HepG2 (cell line): ENCODE measurements around the gene PDIA6. TPM values are rescaled to one million over a fixed set of nuclear protein-coding genes. Genes with fewer than 3 reads are reported as not detected.
A peak's percentile ranks its signal among the peaks of the same experiment; 100 is the strongest.

Experiments
- ATAC-seq: fragments of 200-7000 bp; cut with Tn5 transposase; 3 replicates; pipeline ENCODE4 v1.9.1; 2020; ENCODE audit warnings: mild to moderate bottlenecking, moderate library complexity
- BruUV-seq: library from RNA; stranded (reverse); fragments of 400-500 nt; replicated peaks from 2 replicates; lab custom pipeline; 2021; lab: Mats Ljungman, UMichigan
- CTCF ChIA-PET: fragments of 300-600 bp; formaldehyde crosslinking; extraction: SDS; loops from one replicate; lab custom pipeline; 2021; ENCODE audit warnings: low total read pairs, inconsistent platforms, low intra/inter-chr PET ratio; lab: Yijun Ruan, JAX
- POLR2A ChIA-PET: fragments of 350-600 bp; sonication (Branson Sonifier 250); formaldehyde crosslinking; loops from one replicate; lab custom pipeline; 2020; ENCODE audit warnings: antibody characterized with exemption, inconsistent platforms; lab: Yijun Ruan, JAX
- DNase-seq: peaks from one replicate; pipeline ENCODE4 v3.0.0-alpha.2; 2015; ENCODE audit warnings: low spot score
- FAIRE-seq: peaks from 3 replicates; lab custom pipeline; 2011; peaks lifted over from hg19 to GRCh38; lab: Jason Lieb, UNC
- H2AFZ ChIP-seq: one replicate; pipeline ENCODE4 v1.6.1; 2011; ENCODE audit warnings: low read length, inconsistent platforms
- H3K27ac ChIP-seq: fragments of 300-600 bp; 3 replicates; pipeline ENCODE4 v1.8.0; 2011; ENCODE audit warnings: mixed run types, mild to moderate bottlenecking, mixed read lengths, low read length, inconsistent platforms; ENCODE audit not compliant: insufficient read depth; ENCODE audit errors: extremely low read length
- H3K27me3 ChIP-seq, 2 experiments: fragments of 200-600 bp in 1 of 2; 2 replicates in 1 of 2; 3 replicates in 1 of 2; pipeline versions ENCODE4 v1.6.0 to v1.8.0; 2011; ENCODE audit warnings: low read length in 2 of 2, mild to moderate bottlenecking in 2 of 2, moderate library complexity in 2 of 2, inconsistent platforms in 1 of 2; ENCODE audit not compliant: insufficient read depth in 2 of 2, control insufficient read depth in 1 of 2
- H3K36me3 ChIP-seq, 2 experiments: fragments of 200-600 bp in 1 of 2; replicated peaks in 1 of 2; 2 replicates in 1 of 2; 3 replicates in 1 of 2; pipeline versions ENCODE4 v1.5.1 to v1.8.0; 2011; ENCODE audit warnings: low read length in 2 of 2, inconsistent platforms in 1 of 2; ENCODE audit not compliant: insufficient read depth in 2 of 2, control insufficient read depth in 1 of 2
- H3K4me1 ChIP-seq: 2 replicates; pipeline ENCODE4 v1.5.1; 2012; ENCODE audit warnings: low read length, inconsistent platforms; ENCODE audit not compliant: insufficient read depth
- H3K4me2 ChIP-seq: 2 replicates; pipeline ENCODE4 v1.6.0; 2011; ENCODE audit warnings: low read depth, low read length, inconsistent platforms
- H3K4me3 ChIP-seq, 3 experiments: fragments of 200-600 bp in 1 of 3; sonication (generic), shearing (Covaris generic) in 1 of 3; replicated peaks in 1 of 3; 2 replicates each; pipeline ENCODE4 v1.5.1; 2011 to 2016; ENCODE audit warnings: low read length in 3 of 3, inconsistent platforms in 2 of 3, low read depth in 2 of 3, mild to moderate bottlenecking in 2 of 3, control low read depth in 1 of 3, mixed read lengths in 1 of 3; ENCODE audit not compliant: insufficient read depth in 1 of 3
- H3K79me2 ChIP-seq: one replicate; pipeline ENCODE4 v1.6.1; 2011; ENCODE audit warnings: low read length, inconsistent platforms; ENCODE audit not compliant: insufficient read depth
- H3K9ac ChIP-seq: 2 replicates; pipeline ENCODE4 v1.6.0; 2011; ENCODE audit warnings: mild to moderate bottlenecking, low read depth, low read length, inconsistent platforms; ENCODE audit not compliant: insufficient read depth
- H3K9me3 ChIP-seq: 2 replicates; pipeline ENCODE4 v1.5.1; 2012; ENCODE audit warnings: mild to moderate bottlenecking, low read length
- H4K20me1 ChIP-seq: 2 replicates; pipeline ENCODE4 v1.6.0; 2011; ENCODE audit warnings: inconsistent platforms, mild to moderate bottlenecking, low read length, moderate library complexity; ENCODE audit not compliant: insufficient read depth
- CEBPB ChIP-seq: IDR thresholded peaks from 2 replicates; pipeline ENCODE4 v1.6.1; 2011; ENCODE audit warnings: low read depth, low read length, improper control_type of control experiment, borderline replicate concordance
- CEBPG ChIP-seq: IDR thresholded peaks from 2 replicates; pipeline ENCODE4 v1.6.1; 2016
- CTCF ChIP-seq: sonication (generic); formaldehyde crosslinking; IDR thresholded peaks from 2 replicates; pipeline ENCODE4 v1.5.0; 2020; ENCODE audit warnings: mild to moderate bottlenecking, missing genetic modification reagents, moderate library complexity
- FLYWCH1 ChIP-seq: sonication (generic); formaldehyde crosslinking; IDR thresholded peaks from 2 replicates; pipeline ENCODE4 v1.8.1; 2023; ENCODE audit warnings: mild to moderate bottlenecking, missing genetic modification reagents
- HDAC1 ChIP-seq: sonication (generic); formaldehyde crosslinking; IDR thresholded peaks from 2 replicates; pipeline ENCODE4 v1.5.1; 2020; ENCODE audit warnings: mild to moderate bottlenecking, missing genetic modification reagents
- HOXA3 ChIP-seq: sonication (generic); formaldehyde crosslinking; IDR thresholded peaks from 2 replicates; pipeline ENCODE4 v1.5.0; 2020; ENCODE audit warnings: missing genetic modification reagents
- IRF2 ChIP-seq: IDR thresholded peaks from 2 replicates; pipeline ENCODE4 v1.6.1; 2018; ENCODE audit warnings: missing genetic modification reagents, missing compliant biosample characterization
- IRX3 ChIP-seq: sonication (generic); formaldehyde crosslinking; IDR thresholded peaks from 2 replicates; pipeline ENCODE4 v1.8.1; 2023; ENCODE audit warnings: mild to moderate bottlenecking, low read depth, missing genetic modification reagents, borderline replicate concordance
- MATR3 ChIP-seq: sonication (generic); formaldehyde crosslinking; IDR thresholded peaks from 2 replicates; pipeline ENCODE4 v1.4.0; 2020; ENCODE audit warnings: missing genetic modification reagents
- MIER3 ChIP-seq: IDR thresholded peaks from 2 replicates; pipeline ENCODE4 v1.6.1; 2016; ENCODE audit warnings: missing compliant biosample characterization, borderline replicate concordance
- POLR2G ChIP-seq: fragments of 200-400 bp; formaldehyde crosslinking; IDR thresholded peaks from 2 replicates; pipeline ENCODE4 v1.6.1; 2018; ENCODE audit warnings: mild to moderate bottlenecking, low read depth, low read length, moderate library complexity
- RARG ChIP-seq: sonication (generic); formaldehyde crosslinking; IDR thresholded peaks from 2 replicates; pipeline ENCODE4 v1.4.0; 2020; ENCODE audit warnings: low read depth, mild to moderate bottlenecking, missing genetic modification reagents
- RBAK ChIP-seq: sonication (generic); formaldehyde crosslinking; IDR thresholded peaks from 2 replicates; pipeline ENCODE4 v1.5.1; 2020; ENCODE audit warnings: mild to moderate bottlenecking, missing genetic modification reagents
- SPEN ChIP-seq: sonication (generic); formaldehyde crosslinking; IDR thresholded peaks from 2 replicates; pipeline ENCODE4 v1.5.1; 2020; ENCODE audit warnings: low read depth, mild to moderate bottlenecking, missing genetic modification reagents
- TSC22D2 ChIP-seq: sonication (generic); formaldehyde crosslinking; IDR thresholded peaks from 2 replicates; pipeline ENCODE4 v1.5.1; 2020; ENCODE audit warnings: missing genetic modification reagents, mild to moderate bottlenecking, borderline replicate concordance
- ZNF776 ChIP-seq: sonication (generic); formaldehyde crosslinking; IDR thresholded peaks from 2 replicates; pipeline ENCODE4 v1.4.0; 2020; ENCODE audit warnings: mild to moderate bottlenecking, missing genetic modification reagents
- ZNF780A ChIP-seq: sonication (generic); formaldehyde crosslinking; IDR thresholded peaks from 2 replicates; pipeline ENCODE4 v1.8.0; 2022; ENCODE audit warnings: mild to moderate bottlenecking, missing genetic modification reagents, moderate library complexity
- ZNF816 ChIP-seq: sonication (generic); formaldehyde crosslinking; IDR thresholded peaks from 2 replicates; pipeline ENCODE4 v1.8.0; 2022; ENCODE audit warnings: missing genetic modification reagents, mild to moderate bottlenecking, borderline replicate concordance
- ZNF883 ChIP-seq: sonication (generic); formaldehyde crosslinking; IDR thresholded peaks from 2 replicates; pipeline ENCODE4 v1.5.1; 2020; ENCODE audit warnings: mild to moderate bottlenecking, missing genetic modification reagents; ENCODE audit errors: not compliant biosample characterization
- WGBS: methylation state at CpG from one replicate; pipeline ENCODE4 v1.1.6; 2017; ENCODE audit warnings: low lambda C conversion rate; 5-methylcytosine and 5-hydroxymethylcytosine counted together
- in situ Hi-C: cut with HindIII; loops from 2 replicates; pipeline ENCODE4 v1.10.0; 2017; ENCODE audit warnings: low pct_unique_long_range_greater_than_20kb; ENCODE audit not compliant: extremely low pct_ligation_motif_present
- intact Hi-C: fragments of 100-400 bp; cut with micrococcal nuclease; formaldehyde crosslinking; loops from one replicate; pipeline ENCODE4 v1.10.0; 2022; ENCODE audit not compliant: unreplicated experiment
- polyA plus RNA-seq, 8 experiments: library from polyadenylated mRNA; depleted of rRNA in 3 of 8; stranded (reverse) in 7 of 8; unstranded in 1 of 8; fragments of >200 nt; fragmentation: Illumina TruSeq in 4 of 8; extraction: Trizol in 4 of 8; gene quantifications; 2 replicates each; pipeline versions ENCODE4 v1.2.1 to v1.2.3, GENCODE V29; 2011 to 2016; ENCODE audit warnings: low read depth in 4 of 8, missing spikeins in 1 of 8, mixed read lengths in 1 of 8; ENCODE audit not compliant: insufficient read depth in 1 of 8
- total RNA-seq, 5 experiments: library from RNA; depleted of rRNA; stranded (reverse); fragments of >200 nt; fragmentation: Illumina TruSeq; extraction: Trizol; gene quantifications; 2 replicates each; pipeline ENCODE4 v1.2.3, GENCODE V29; 2016; ENCODE audit warnings: low read depth in 1 of 5
- TF ChIP-seq, protein P1 (sequence below): sonication (generic); formaldehyde crosslinking; IDR thresholded peaks from 2 replicates; pipeline ENCODE4 v1.5.1; 2020; ENCODE audit warnings: mild to moderate bottlenecking, missing genetic modification reagents, moderate library complexity

The PDIA6 gene
- total and polyA plus RNA-seq, 2 of the 13 experiments (the other 11 are each of a cell fraction or from before 2014, with no cell fraction given): 586 to 642 TPM

- in situ Hi-C loops (no loop called here), intact Hi-C loops (no loop called here)
- Histone ChIP-seq H3K79me2 (peaks cover 14% of the 10 kb centered on the region), H3K9me3 (no peaks in the 10 kb centered on the region), H3K27me3 (no peaks in the 10 kb centered on the region), H2AFZ (no peak overlapping the region), H3K36me3 (peaks cover 34 to 91% of the 10 kb centered on the region in 2 experiments), H3K27ac (no peak overlapping the region), H3K9ac (no peak overlapping the region), H4K20me1 (peaks cover 15% of the 10 kb centered on the region; the same call in 1 of the 2 replicates), H3K4me1 (no peaks in the 10 kb centered on the region), H3K4me3 (no peak overlapping the region), H3K4me2 (no peak overlapping the region)
- POLR2A ChIA-PET: no interaction called here
- no peak for FAIRE-seq
- BruUV-seq: no TSS peak
- DNase-seq: no peak
- WGBS: 92% methylated on average over 17 of the region's 17 CpGs
- peak; percentile 63 for ATAC-seq
- CTCF ChIA-PET: no interaction called here
- TF ChIP-seq MIER3 (no peak), MATR3 (CRISPR knock-in tag) (no peak), TSC22D2 (CRISPR knock-in tag) (no peak), HOXA3 (CRISPR knock-in tag) (no peak), FLYWCH1 (CRISPR knock-in tag) (no peak), ZNF780A (no peak), IRX3 (CRISPR knock-in tag) (no peak), CEBPB (no peak), RARG (CRISPR knock-in tag) (no peak), ZNF883 (CRISPR knock-in tag) (peak; percentile 35), IRF2 (no peak), POLR2G (no peak), ZNF816 (CRISPR knock-in tag) (no peak), HDAC1 (CRISPR knock-in tag) (no peak), ZNF776 (CRISPR knock-in tag) (no peak), RBAK (CRISPR knock-in tag) (no peak), CEBPG (CRISPR knock-in tag) (no peak), CTCF (CRISPR knock-in tag) (peak; percentile 32), SPEN (CRISPR knock-in tag) (no peak)
- TF ChIP-seq, protein P1, sequence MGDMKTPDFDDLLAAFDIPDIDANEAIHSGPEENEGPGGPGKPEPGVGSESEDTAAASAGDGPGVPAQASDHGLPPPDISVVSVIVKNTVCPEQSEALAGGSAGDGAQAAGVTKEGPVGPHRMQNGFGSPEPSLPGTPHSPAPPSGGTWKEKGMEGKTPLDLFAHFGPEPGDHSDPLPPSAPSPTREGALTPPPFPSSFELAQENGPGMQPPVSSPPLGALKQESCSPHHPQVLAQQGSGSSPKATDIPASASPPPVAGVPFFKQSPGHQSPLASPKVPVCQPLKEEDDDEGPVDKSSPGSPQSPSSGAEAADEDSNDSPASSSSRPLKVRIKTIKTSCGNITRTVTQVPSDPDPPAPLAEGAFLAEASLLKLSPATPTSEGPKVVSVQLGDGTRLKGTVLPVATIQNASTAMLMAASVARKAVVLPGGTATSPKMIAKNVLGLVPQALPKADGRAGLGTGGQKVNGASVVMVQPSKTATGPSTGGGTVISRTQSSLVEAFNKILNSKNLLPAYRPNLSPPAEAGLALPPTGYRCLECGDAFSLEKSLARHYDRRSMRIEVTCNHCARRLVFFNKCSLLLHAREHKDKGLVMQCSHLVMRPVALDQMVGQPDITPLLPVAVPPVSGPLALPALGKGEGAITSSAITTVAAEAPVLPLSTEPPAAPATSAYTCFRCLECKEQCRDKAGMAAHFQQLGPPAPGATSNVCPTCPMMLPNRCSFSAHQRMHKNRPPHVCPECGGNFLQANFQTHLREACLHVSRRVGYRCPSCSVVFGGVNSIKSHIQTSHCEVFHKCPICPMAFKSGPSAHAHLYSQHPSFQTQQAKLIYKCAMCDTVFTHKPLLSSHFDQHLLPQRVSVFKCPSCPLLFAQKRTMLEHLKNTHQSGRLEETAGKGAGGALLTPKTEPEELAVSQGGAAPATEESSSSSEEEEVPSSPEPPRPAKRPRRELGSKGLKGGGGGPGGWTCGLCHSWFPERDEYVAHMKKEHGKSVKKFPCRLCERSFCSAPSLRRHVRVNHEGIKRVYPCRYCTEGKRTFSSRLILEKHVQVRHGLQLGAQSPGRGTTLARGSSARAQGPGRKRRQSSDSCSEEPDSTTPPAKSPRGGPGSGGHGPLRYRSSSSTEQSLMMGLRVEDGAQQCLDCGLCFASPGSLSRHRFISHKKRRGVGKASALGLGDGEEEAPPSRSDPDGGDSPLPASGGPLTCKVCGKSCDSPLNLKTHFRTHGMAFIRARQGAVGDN (CRISPR knock-in tag): 0 out of 2 replicates have a peak, but pooled peaks have one; percentile 11
These were observed 19.8 kb downstream of the PDIA6 start for GRCh38 chr2:10792660-10793400.
